ENCODE measurements around the gene LMF1. TPM values are rescaled to one million over a fixed set of nuclear protein-coding genes. Genes with fewer than 3 reads are reported as not detected.

LMF1 gene
- total and polyA plus RNA-seq, 7 experiments from 2014 or later: 10.6 to 63.1 (median 41.3) TPM

DNA sequence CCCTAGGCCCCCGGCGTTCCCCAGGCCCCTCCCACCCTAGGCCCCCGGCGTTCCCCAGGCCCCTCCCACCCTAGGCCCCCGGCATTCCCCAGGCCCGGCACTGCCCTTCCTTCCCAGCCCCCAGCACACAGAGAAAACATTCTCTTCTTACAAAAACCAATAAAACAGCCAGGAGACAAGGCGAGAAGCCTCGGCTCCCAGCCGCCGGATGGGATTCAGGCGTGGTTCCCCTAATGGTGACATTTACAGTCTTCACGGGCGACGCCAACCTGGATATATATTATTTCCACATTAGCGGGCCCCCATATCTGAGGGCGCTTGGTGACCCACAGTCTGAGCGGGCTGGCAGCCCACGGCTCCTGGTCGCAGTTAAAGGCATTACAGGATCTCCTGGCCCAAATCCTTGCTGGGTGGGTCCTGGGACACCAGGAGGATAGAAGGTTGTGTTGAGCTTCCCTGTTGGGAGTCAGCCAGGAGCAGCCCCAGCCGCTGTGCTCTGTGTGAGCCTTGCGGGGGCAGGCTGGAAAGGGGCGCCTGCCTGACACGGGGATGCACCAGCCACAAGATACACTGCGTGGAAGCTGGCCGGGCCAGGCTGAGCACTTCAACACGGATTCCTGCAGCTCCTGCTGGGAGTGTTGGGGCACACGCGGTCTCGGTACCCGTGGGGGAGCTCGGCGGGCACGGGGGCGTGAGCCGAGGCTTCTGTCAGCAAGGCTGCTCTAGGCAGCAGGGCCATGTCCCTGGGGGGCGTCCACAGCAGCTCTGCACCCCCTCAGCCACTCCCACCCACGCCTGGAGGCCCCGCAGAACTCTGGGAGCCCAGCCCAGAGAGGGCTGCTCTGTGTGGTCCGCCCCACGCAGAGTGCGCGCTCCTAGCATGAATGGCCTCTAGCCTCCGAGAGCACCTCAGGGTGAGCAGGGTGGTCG, 83.7 kb downstream of the LMF1 start:
- H3K27ac ChIP-seq (ENCODE audit: low read depth, low read length): no peak overlapping the region
- H3K9me3 ChIP-seq (ENCODE audit: control insufficient read depth in 2 of 3, low read length in 3 of 3): peaks cover 0 to 24% (median 0%) of the 10 kb centered on the region in 3 experiments
- H3K36me3 Mint-ChIP-seq: peaks cover 0 to 14% (median 0%) of the 10 kb centered on the region in 5 donors
- ATAC-seq: no peak
- no peak overlapping the region for H3K4me3 ChIP-seq (ENCODE audit: low read length)
- H3K4me1 Mint-ChIP-seq: peaks cover 0 to 2% (median 0%) of the 10 kb centered on the region in 7 donors
- intact Hi-C loops (cut with micrococcal nuclease): no loop called here
- H3K27ac Mint-ChIP-seq: no peak overlapping the region
- peaks cover 0 to 7% (median 0%) of the 10 kb centered on the region in 11 donors for H3K9me3 Mint-ChIP-seq
- no peaks in the 10 kb centered on the region for H3K27me3 Mint-ChIP-seq
- H3K27me3 ChIP-seq (ENCODE audit: control insufficient read depth in 2 of 2, insufficient read depth in 2 of 2, low read length in 2 of 2): no peaks in the 10 kb centered on the region
- CTCF ChIA-PET: no interaction called here
- POLR2A ChIA-PET: no interaction called here
- DNase-seq: no peak
- peaks cover 0 to 60% (median 0%) of the 10 kb centered on the region in 3 experiments for H3K36me3 ChIP-seq (ENCODE audit: control insufficient read depth in 2 of 3, insufficient read depth in 3 of 3, low read length in 3 of 3)
- no peaks in the 10 kb centered on the region for H3K4me1 ChIP-seq (ENCODE audit: control insufficient read depth in 2 of 2, insufficient read depth in 2 of 2, low read length in 2 of 2)
- no peak overlapping the region for H3K4me3 Mint-ChIP-seq

DNA sequence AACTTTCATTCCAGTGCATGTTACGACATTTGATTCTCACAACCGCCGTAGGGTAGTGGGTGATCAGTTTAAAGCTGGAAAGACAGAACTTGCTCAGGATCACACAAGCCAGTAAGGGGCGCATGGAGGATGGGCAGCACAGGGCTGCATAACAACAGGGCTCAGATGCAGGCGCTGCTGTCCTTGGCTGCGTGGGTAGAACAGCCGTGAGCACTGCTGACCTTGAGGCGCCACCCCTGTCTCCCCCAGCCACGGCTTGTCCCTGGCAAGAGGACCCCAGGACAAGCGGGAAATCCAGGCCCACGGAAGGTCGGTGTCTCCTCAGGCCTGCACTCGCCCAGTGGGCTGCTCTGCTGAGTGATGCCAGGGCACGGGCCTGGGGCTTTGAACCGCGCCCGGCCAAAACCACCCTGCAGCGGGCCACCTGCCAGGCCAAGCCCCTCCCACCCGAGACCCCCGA, 84.7 kb downstream of the LMF1 start:
- Histone ChIP-seq H3K27ac (ENCODE audit: low read depth, low read length) (no peak overlapping the region), H3K36me3 (ENCODE audit: control insufficient read depth in 2 of 3, insufficient read depth in 3 of 3, low read length in 3 of 3) (peaks cover 0 to 51% (median 0%) of the 10 kb centered on the region in 3 experiments), H3K4me1 (ENCODE audit: control insufficient read depth in 2 of 2, insufficient read depth in 2 of 2, low read length in 2 of 2) (no peaks in the 10 kb centered on the region), H3K4me3 (ENCODE audit: low read length) (no peak overlapping the region), H3K27me3 (ENCODE audit: control insufficient read depth in 2 of 2, insufficient read depth in 2 of 2, low read length in 2 of 2) (no peaks in the 10 kb centered on the region), H3K9me3 (ENCODE audit: control insufficient read depth in 2 of 3, low read length in 3 of 3) (peaks cover 0 to 24% (median 0%) of the 10 kb centered on the region in 3 experiments)
- ChIA-PET CTCF (no interaction called here), POLR2A (no interaction called here)
- no peak for ATAC-seq
- intact Hi-C loops (cut with micrococcal nuclease): no loop called here
- DNase-seq: no peak
- no peak overlapping the region for H3K4me3 Mint-ChIP-seq
- H3K36me3 Mint-ChIP-seq: peaks cover 0 to 14% (median 0%) of the 10 kb centered on the region in 5 donors
- H3K27ac Mint-ChIP-seq: no peak overlapping the region
- H3K9me3 Mint-ChIP-seq: peaks cover 0 to 7% (median 0%) of the 10 kb centered on the region in 11 donors
- no peaks in the 10 kb centered on the region for H3K4me1 Mint-ChIP-seq
- H3K27me3 Mint-ChIP-seq: no peaks in the 10 kb centered on the region

DNA sequence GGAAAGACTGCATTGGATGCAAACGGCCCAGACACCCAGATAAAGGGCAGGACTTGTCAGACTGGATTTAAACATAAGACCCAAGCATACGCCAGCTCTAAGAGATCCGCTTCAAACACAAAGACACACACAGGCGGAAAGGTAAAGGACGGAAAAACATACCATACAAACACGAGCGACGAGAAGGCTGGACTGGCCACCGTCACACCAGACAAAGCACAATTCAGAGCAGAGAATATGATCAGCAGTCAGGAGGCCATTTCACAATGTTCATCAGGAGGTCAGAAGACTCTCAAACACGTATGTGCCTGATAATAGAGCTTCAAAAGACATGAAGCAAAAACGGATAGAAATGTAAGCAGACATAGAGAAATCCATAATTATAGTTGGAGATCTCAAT, 85.4 kb downstream of the LMF1 start:
- Histone ChIP-seq H3K4me1 (ENCODE audit: control insufficient read depth in 2 of 2, insufficient read depth in 2 of 2, low read length in 2 of 2) (no peaks in the 10 kb centered on the region), H3K36me3 (ENCODE audit: control insufficient read depth in 2 of 3, insufficient read depth in 3 of 3, low read length in 3 of 3) (peaks cover 0 to 45% (median 0%) of the 10 kb centered on the region in 3 experiments), H3K4me3 (ENCODE audit: low read length) (no peak overlapping the region), H3K27me3 (ENCODE audit: control insufficient read depth in 2 of 2, insufficient read depth in 2 of 2, low read length in 2 of 2) (no peaks in the 10 kb centered on the region), H3K9me3 (ENCODE audit: control insufficient read depth in 2 of 3, low read length in 3 of 3) (peaks cover 0 to 24% (median 0%) of the 10 kb centered on the region in 3 experiments), H3K27ac (ENCODE audit: low read depth, low read length) (no peak overlapping the region)
- ATAC-seq (no peak), DNase-seq (no peak)
- no peaks in the 10 kb centered on the region for H3K4me1 Mint-ChIP-seq
- CTCF ChIA-PET: no interaction called here
- H3K27me3 Mint-ChIP-seq: no peaks in the 10 kb centered on the region
- POLR2A ChIA-PET: no interaction called here
- H3K36me3 Mint-ChIP-seq: peaks cover 0 to 14% (median 0%) of the 10 kb centered on the region in 5 donors
- no peak overlapping the region for H3K27ac Mint-ChIP-seq
- no peak overlapping the region for H3K4me3 Mint-ChIP-seq
- intact Hi-C loops (cut with micrococcal nuclease): no loop called here
- peaks cover 0 to 7% (median 0%) of the 10 kb centered on the region in 11 donors for H3K9me3 Mint-ChIP-seq

DNA sequence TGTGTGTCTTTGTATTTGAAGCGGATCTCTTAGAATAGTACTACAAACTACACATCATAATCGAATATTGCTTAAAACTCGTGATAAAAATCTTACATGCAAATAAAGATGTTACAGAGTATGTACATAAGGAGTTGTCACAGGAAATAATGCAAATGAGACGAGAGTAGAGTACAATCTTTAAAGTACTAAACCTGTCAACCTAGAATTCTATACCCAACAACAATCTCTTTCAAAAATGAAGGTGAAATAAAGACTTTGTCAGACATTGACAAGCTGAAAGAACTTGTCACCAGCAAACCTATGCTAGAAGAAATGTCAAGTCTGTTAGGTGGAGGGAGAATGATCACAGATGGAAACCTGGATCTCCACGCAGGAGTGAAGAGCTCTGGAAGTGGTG, 86.6 kb downstream of the LMF1 start:
- H3K4me1 Mint-ChIP-seq: no peaks in the 10 kb centered on the region
- H3K27ac ChIP-seq (ENCODE audit: low read depth, low read length): no peak overlapping the region
- peaks cover 0 to 36% (median 0%) of the 10 kb centered on the region in 3 experiments for H3K36me3 ChIP-seq (ENCODE audit: control insufficient read depth in 2 of 3, insufficient read depth in 3 of 3, low read length in 3 of 3)
- intact Hi-C loops (cut with micrococcal nuclease): no loop called here
- ATAC-seq (no peak), DNase-seq (no peak)
- no peaks in the 10 kb centered on the region for H3K27me3 Mint-ChIP-seq
- H3K4me3 Mint-ChIP-seq: no peak overlapping the region
- peaks cover 0 to 7% (median 0%) of the 10 kb centered on the region in 11 donors for H3K9me3 Mint-ChIP-seq
- ChIA-PET POLR2A (interaction anchor here (0.6 kb wide), 1 partner anchor 830 kb away, joined by 3 read pairs; the partner anchor contains the start of gene SNRNP25), CTCF (interaction anchor here (0.6 to 0.7 kb wide), 2 partner anchors 69 to 117 kb away, joined by 3 read pairs; no protein-coding TSS in a partner anchor)
- H3K27me3 ChIP-seq (ENCODE audit: control insufficient read depth in 2 of 2, insufficient read depth in 2 of 2, low read length in 2 of 2): no peaks in the 10 kb centered on the region
- H3K27ac Mint-ChIP-seq: no peak overlapping the region
- H3K4me3 ChIP-seq (ENCODE audit: low read length): no peak overlapping the region
- peaks cover 0 to 24% (median 0%) of the 10 kb centered on the region in 3 experiments for H3K9me3 ChIP-seq (ENCODE audit: control insufficient read depth in 2 of 3, low read length in 3 of 3)
- H3K36me3 Mint-ChIP-seq: peaks cover 0 to 11% (median 0%) of the 10 kb centered on the region in 5 donors
- H3K4me1 ChIP-seq (ENCODE audit: control insufficient read depth in 2 of 2, insufficient read depth in 2 of 2, low read length in 2 of 2): no peaks in the 10 kb centered on the region

DNA sequence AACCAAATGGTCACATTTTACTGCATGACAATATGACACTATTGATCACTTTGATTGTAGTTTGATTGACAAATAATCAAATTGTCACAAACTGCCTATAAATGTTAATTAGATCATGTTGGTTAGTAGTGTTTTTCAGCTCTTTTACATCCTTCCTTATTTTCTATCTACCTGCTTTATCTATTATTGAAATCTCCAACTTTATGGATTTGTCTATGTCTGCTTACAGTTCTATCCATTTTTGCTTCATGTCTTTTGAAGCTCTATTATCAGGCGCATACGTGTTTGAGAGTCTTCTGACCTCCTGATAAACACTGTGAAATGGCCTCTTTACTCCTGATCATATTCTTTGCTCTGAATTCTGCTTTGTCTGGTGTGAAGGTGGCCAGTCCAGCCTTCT, 87.0 kb downstream of the LMF1 start:
- DNase-seq (no peak), ATAC-seq (no peak)
- intact Hi-C loops (cut with micrococcal nuclease): no loop called here
- H3K4me1 ChIP-seq (ENCODE audit: control insufficient read depth in 2 of 2, insufficient read depth in 2 of 2, low read length in 2 of 2): no peaks in the 10 kb centered on the region
- H3K36me3 ChIP-seq (ENCODE audit: control insufficient read depth in 2 of 3, insufficient read depth in 3 of 3, low read length in 3 of 3): peaks cover 0 to 32% (median 0%) of the 10 kb centered on the region in 3 experiments
- Mint-ChIP-seq H3K4me1 (no peaks in the 10 kb centered on the region), H3K4me3 (no peak overlapping the region), H3K9me3 (peaks cover 0 to 7% (median 0%) of the 10 kb centered on the region in 11 donors), H3K36me3 (peaks cover 0 to 10% (median 0%) of the 10 kb centered on the region in 5 donors), H3K27me3 (no peaks in the 10 kb centered on the region), H3K27ac (no peak overlapping the region)
- ChIA-PET CTCF (interaction anchor here (0.6 kb wide), 1 partner anchor 117 kb away, joined by 3 read pairs; no protein-coding TSS in a partner anchor), POLR2A (interaction anchor here (0.6 kb wide), 1 partner anchor 830 kb away, joined by 3 read pairs; the partner anchor contains the start of gene SNRNP25)
- H3K4me3 ChIP-seq (ENCODE audit: low read length): no peak overlapping the region
- H3K9me3 ChIP-seq (ENCODE audit: control insufficient read depth in 2 of 3, low read length in 3 of 3): peaks cover 0 to 24% (median 0%) of the 10 kb centered on the region in 3 experiments
- no peaks in the 10 kb centered on the region for H3K27me3 ChIP-seq (ENCODE audit: control insufficient read depth in 2 of 2, insufficient read depth in 2 of 2, low read length in 2 of 2)
- no peak overlapping the region for H3K27ac ChIP-seq (ENCODE audit: low read depth, low read length)

DNA sequence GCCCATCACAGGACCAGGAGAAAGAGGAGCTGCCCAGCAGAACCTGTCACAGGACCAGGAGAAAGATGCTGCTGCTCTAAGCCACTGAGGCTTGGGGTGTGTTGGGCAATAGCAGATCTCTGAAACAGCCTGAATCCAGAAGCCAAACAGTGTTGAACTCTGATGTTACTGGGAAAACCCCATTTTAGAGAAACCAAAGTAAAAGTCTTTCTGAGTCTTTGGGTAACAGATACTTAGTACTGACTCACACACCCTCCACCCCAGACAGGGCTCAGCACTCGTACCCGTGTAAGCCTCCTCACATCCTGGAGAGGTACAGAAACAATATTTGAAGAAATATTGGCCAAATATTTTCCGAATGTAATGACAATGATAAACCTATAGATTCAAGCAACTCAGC, 87.4 kb downstream of the LMF1 start:
- Histone ChIP-seq H3K4me3 (ENCODE audit: low read length) (no peak overlapping the region), H3K27ac (ENCODE audit: low read depth, low read length) (no peak overlapping the region), H3K36me3 (ENCODE audit: control insufficient read depth in 2 of 3, insufficient read depth in 3 of 3, low read length in 3 of 3) (peaks cover 0 to 28% (median 0%) of the 10 kb centered on the region in 3 experiments), H3K27me3 (ENCODE audit: control insufficient read depth in 2 of 2, insufficient read depth in 2 of 2, low read length in 2 of 2) (no peaks in the 10 kb centered on the region), H3K4me1 (ENCODE audit: control insufficient read depth in 2 of 2, insufficient read depth in 2 of 2, low read length in 2 of 2) (no peaks in the 10 kb centered on the region), H3K9me3 (ENCODE audit: control insufficient read depth in 2 of 3, low read length in 3 of 3) (peaks cover 0 to 24% (median 0%) of the 10 kb centered on the region in 3 experiments)
- intact Hi-C loops (cut with micrococcal nuclease): no loop called here
- no peaks in the 10 kb centered on the region for H3K4me1 Mint-ChIP-seq
- ATAC-seq (no peak), DNase-seq (no peak)
- H3K4me3 Mint-ChIP-seq: no peak overlapping the region
- H3K27ac Mint-ChIP-seq: no peak overlapping the region
- CTCF ChIA-PET: interaction anchor here (0.8 kb wide), 1 partner anchor 158 kb away, joined by 4 read pairs; no protein-coding TSS in a partner anchor
- H3K9me3 Mint-ChIP-seq: peaks cover 0 to 7% (median 0%) of the 10 kb centered on the region in 11 donors
- H3K27me3 Mint-ChIP-seq: no peaks in the 10 kb centered on the region
- POLR2A ChIA-PET: no interaction called here
- H3K36me3 Mint-ChIP-seq: peaks cover 0 to 10% (median 0%) of the 10 kb centered on the region in 5 donors

All from naive thymus-derived CD4-positive, alpha-beta T cell (primary cell).